NK-92 treated with Interleukin-12 subunit alpha and Interleukin-12 subunit beta, amount 100 ng/mL, for 24 hours (cell line): ENCODE data around the gene ERRFI1.
"Not testable (repeated sequence)": the region's sequence is repeated elsewhere in the genome, so short reads cannot be mapped to it uniquely, and the experiment has no call there.

Experiments used
- DNase-seq: peaks from one replicate; lab custom pipeline; 2025; lab: John Stamatoyannopoulos, UW

The ERRFI1 gene

DNA sequence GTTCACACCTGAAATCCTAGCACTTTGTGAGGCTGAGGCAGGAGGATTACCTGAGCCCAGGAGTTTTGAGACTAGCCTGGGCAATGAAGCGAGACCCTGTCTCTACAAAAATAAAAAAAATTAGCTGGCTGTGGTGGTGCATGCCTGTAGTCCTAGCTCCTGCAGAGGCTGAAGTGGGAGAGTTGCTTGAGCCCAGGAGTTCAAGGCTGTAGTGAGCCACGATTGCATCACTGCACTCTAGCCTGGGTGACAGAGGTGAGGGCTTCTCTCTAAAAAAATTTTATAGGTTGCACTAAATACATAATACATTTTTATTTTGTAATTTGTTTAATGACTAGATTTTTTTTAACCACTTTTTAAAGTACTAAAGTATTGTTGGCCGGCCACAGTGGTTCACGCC lies 58.5 kb downstream of the ERRFI1 start:
- DNase-seq, result no peak

DNA sequence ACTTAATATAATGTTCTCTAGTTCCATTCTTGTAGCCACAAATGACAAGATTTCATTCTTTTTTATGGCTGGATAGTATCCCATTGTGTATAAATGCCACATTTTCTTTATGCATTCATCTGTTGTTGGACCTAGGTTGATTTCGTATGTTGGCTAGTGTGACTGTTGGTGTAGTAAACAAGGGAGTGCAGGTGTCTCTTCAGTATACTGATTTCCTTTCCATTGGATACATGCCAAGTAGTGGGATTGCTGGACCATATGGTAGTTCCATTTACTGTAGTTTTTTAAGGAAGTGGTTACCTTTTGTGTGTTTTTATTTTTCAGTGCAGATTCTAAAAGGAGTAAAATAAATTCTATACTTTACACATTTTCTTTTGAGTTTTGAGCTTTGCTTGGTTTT lies 58.9 kb downstream of the ERRFI1 start:
- DNase-seq, result no peak

GRCh38 chr1:7964476-7964875 lies 61.6 kb downstream of the ERRFI1 start:
- DNase-seq, result no peak

GRCh38 chr1:7963841-7964240 lies 62.3 kb downstream of the ERRFI1 start:
- not testable (repeated sequence) for DNase-seq

GRCh38 chr1:7963378-7963730 lies 62.8 kb downstream of the ERRFI1 start:
- DNase-seq, result not testable (repeated sequence)

GRCh38 chr1:7962636-7963377 lies 63.3 kb downstream of the ERRFI1 start:
- no peak for DNase-seq

GRCh38 chr1:7962014-7962335 lies 64.1 kb downstream of the ERRFI1 start:
- DNase-seq, result no peak
